ENCODE results near the gene XRCC5.
A peak's percentile ranks its signal among the peaks of the same experiment; 100 is the strongest.

Gene XRCC5

DNA sequence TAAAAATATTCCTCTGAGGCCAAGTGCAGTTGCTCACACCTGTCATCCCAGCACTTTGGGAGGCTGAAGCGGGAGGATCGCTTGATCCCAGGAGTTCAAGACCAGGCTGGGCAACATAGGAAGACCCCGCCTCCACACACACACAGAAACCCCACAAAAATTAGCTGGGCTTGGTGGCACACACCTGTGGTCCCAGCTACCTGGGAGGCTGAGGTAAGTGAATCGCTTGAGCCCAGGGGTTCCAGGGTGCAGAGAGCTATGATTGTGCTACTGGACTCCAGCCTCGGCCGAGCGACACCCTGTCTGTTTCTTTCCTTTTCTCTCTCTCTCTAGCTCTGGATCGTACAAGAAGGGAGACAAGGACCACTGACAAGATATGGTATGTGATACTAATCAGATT is 1.8 kb upstream of the XRCC5 start:
- H3K4me1 ChIP-seq (ENCODE audit: control insufficient read depth in 1 of 2, insufficient read depth in 2 of 2, low read length in 2 of 2): peaks cover 20 to 23% of the 10 kb centered on the region in 2 donors
- no peaks in the 10 kb centered on the region for H3K27me3 ChIP-seq (ENCODE audit: control insufficient read depth in 1 of 2, insufficient read depth in 2 of 2, low read length in 2 of 2)
- peaks cover 9 to 14% of the 10 kb centered on the region in 2 donors for H3K36me3 ChIP-seq (ENCODE audit: control insufficient read depth in 1 of 2, insufficient read depth in 2 of 2, low read length in 2 of 2)
- H3K9ac ChIP-seq (ENCODE audit: low read depth in 1 of 2, low read length in 2 of 2): peak overlapping the region; percentile 19 to 65
- no peak overlapping the region for H3K27ac ChIP-seq (ENCODE audit: low read depth, low read length)
- H3K4me3 ChIP-seq (ENCODE audit: low read depth in 1 of 2, low read length in 2 of 2): peak overlapping the region; percentile 27 to 43
- H3K9me3 ChIP-seq (ENCODE audit: control insufficient read depth in 1 of 2, low read length in 2 of 2): no peaks in the 10 kb centered on the region

DNA sequence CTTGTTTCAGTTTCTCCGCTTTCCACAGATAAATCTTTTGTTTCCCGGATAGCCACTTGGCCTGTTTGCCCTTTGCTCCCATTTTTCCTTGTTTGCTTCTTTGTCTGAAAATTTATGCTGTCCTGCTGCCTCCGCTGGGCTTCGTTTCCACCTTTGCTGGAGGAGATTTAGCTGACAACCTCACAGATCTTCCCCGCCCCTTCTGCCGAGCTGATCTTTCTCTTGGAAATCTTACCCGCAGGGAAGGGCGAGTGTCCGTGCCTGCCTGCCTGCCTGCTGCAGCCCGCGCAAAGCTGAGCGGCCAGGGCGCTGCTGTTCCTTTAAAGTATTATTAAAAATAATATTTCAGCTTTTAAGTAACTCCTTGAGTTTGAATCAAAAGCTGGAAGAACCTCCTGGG is 1.4 kb upstream of the XRCC5 start:
- H3K27ac ChIP-seq (ENCODE audit: low read depth, low read length): no peak overlapping the region
- H3K27me3 ChIP-seq (ENCODE audit: control insufficient read depth in 1 of 2, insufficient read depth in 2 of 2, low read length in 2 of 2): no peaks in the 10 kb centered on the region
- peaks cover 22 to 23% of the 10 kb centered on the region in 2 donors for H3K4me1 ChIP-seq (ENCODE audit: control insufficient read depth in 1 of 2, insufficient read depth in 2 of 2, low read length in 2 of 2)
- peak overlapping the region; percentile 27 to 43 for H3K4me3 ChIP-seq (ENCODE audit: low read depth in 1 of 2, low read length in 2 of 2)
- peaks cover 14 to 19% of the 10 kb centered on the region in 2 donors for H3K36me3 ChIP-seq (ENCODE audit: control insufficient read depth in 1 of 2, insufficient read depth in 2 of 2, low read length in 2 of 2)
- no peaks in the 10 kb centered on the region for H3K9me3 ChIP-seq (ENCODE audit: control insufficient read depth in 1 of 2, low read length in 2 of 2)
- peak overlapping the region; percentile 19 to 65 for H3K9ac ChIP-seq (ENCODE audit: low read depth in 1 of 2, low read length in 2 of 2)

DNA sequence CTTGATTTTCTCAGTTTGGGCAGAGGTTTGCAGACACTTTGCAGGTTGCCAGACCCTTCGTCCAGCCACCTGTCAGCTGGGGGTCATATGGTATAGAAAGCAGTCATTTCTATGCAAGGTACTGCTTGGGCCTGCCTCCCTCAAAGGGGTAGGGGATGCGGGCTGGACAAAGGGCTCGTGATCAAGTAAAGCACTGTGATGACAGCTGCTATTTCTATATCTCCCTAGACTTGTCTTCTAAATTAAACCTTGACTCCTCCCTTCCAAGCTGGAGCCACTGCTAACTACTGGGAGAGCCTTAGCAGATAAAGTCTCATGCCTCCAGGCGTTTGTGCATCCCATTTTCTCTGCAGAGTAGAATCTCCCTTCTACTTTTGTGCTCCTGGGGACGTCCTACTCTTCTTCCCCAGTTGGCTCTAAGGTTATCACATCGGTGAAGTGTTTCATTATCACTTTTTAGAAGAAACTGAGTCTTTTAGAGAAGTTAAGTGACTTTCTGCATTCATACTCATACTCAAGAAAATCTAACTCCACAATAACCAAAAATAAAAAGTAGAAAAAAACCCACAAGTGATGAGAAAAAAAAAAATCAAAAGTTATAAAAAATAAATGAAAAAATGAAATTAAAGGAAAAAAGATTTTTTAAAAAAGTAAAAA is 710 bp upstream of the XRCC5 start:
- Histone ChIP-seq H3K9ac (ENCODE audit: low read depth in 1 of 2, low read length in 2 of 2) (peak overlapping the region; percentile 40 to 98), H3K27me3 (ENCODE audit: control insufficient read depth in 1 of 2, insufficient read depth in 2 of 2, low read length in 2 of 2) (no peaks in the 10 kb centered on the region), H3K9me3 (ENCODE audit: control insufficient read depth in 1 of 2, low read length in 2 of 2) (no peaks in the 10 kb centered on the region), H3K27ac (ENCODE audit: low read depth, low read length) (no peak overlapping the region), H3K4me1 (ENCODE audit: control insufficient read depth in 1 of 2, insufficient read depth in 2 of 2, low read length in 2 of 2) (peaks cover 23 to 28% of the 10 kb centered on the region in 2 donors), H3K4me3 (ENCODE audit: low read depth in 1 of 2, low read length in 2 of 2) (peak overlapping the region; percentile 94 to 99), H3K36me3 (ENCODE audit: control insufficient read depth in 1 of 2, insufficient read depth in 2 of 2, low read length in 2 of 2) (peaks cover 20 to 26% of the 10 kb centered on the region in 2 donors)

DNA sequence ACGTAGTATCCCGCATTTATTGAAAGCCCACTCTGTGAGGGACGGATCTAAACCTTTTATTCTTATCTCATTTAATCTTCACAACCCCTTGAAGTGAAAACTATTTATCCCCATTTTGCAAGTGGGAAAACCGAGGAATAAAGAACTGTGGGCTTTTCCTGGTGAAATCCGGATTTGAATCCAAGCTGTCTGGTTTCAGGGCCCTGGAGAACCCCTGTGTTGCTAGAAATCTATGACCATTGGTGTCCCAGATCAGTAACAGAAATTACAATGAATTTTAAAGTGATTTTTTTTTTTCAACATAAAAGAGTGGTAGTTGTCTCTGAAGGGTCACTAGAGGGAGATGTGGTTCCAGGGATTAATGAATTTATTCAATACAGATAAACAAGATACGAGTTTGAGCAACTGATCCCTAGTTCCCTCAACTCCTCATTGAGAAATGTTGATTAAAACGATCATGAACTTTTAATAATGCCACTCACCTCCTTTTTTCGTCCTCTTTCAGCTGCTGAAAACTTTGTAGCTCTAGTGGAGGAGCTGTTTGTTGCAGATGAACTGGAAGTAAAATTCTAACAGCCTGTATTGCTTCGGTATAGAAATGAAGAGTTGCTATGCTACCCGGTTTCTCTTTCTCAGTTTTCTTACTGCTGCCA is 940 bp downstream of the XRCC5 start:
- Histone ChIP-seq H3K4me3 (ENCODE audit: low read depth in 1 of 2, low read length in 2 of 2) (peak overlapping the region; percentile 94 to 99), H3K4me1 (ENCODE audit: control insufficient read depth in 1 of 2, insufficient read depth in 2 of 2, low read length in 2 of 2) (peaks cover 31 to 39% of the 10 kb centered on the region in 2 donors), H3K9ac (ENCODE audit: low read depth in 1 of 2, low read length in 2 of 2) (peak overlapping the region; percentile 92 to 98), H3K9me3 (ENCODE audit: control insufficient read depth in 1 of 2, low read length in 2 of 2) (no peaks in the 10 kb centered on the region), H3K27me3 (ENCODE audit: control insufficient read depth in 1 of 2, insufficient read depth in 2 of 2, low read length in 2 of 2) (no peaks in the 10 kb centered on the region), H3K27ac (ENCODE audit: low read depth, low read length) (peak overlapping the region; percentile 86), H3K36me3 (ENCODE audit: control insufficient read depth in 1 of 2, insufficient read depth in 2 of 2, low read length in 2 of 2) (peaks cover 24 to 36% of the 10 kb centered on the region in 2 donors)

DNA sequence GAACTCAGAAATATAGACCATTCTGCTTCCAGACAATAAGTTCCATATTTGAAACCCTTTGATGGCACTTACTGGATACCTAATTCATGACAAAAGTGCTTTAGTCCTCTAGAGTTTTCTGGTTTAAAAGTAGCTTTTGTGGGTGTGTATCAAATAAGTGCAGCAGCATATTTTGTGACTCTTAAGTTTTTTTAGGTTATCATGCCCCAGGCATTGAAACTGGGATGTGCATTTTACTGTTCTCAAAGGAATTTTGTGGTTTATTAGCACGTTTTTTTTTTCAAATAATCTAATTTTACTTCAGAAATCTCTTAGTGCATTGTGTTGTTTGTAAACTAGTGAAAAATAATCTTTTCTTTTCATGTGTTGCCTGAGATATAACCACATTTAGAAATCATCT is 1.5 kb downstream of the XRCC5 start:
- Histone ChIP-seq H3K4me3 (ENCODE audit: low read depth in 1 of 2, low read length in 2 of 2) (peak overlapping the region; percentile 94 to 99), H3K27ac (ENCODE audit: low read depth, low read length) (no peak overlapping the region), H3K9ac (ENCODE audit: low read depth in 1 of 2, low read length in 2 of 2) (peak overlapping the region; percentile 1 to 98), H3K27me3 (ENCODE audit: control insufficient read depth in 1 of 2, insufficient read depth in 2 of 2, low read length in 2 of 2) (no peaks in the 10 kb centered on the region), H3K4me1 (ENCODE audit: control insufficient read depth in 1 of 2, insufficient read depth in 2 of 2, low read length in 2 of 2) (peaks cover 34 to 39% of the 10 kb centered on the region in 2 donors), H3K36me3 (ENCODE audit: control insufficient read depth in 1 of 2, insufficient read depth in 2 of 2, low read length in 2 of 2) (peaks cover 24 to 36% of the 10 kb centered on the region in 2 donors), H3K9me3 (ENCODE audit: control insufficient read depth in 1 of 2, low read length in 2 of 2) (no peaks in the 10 kb centered on the region)

DNA sequence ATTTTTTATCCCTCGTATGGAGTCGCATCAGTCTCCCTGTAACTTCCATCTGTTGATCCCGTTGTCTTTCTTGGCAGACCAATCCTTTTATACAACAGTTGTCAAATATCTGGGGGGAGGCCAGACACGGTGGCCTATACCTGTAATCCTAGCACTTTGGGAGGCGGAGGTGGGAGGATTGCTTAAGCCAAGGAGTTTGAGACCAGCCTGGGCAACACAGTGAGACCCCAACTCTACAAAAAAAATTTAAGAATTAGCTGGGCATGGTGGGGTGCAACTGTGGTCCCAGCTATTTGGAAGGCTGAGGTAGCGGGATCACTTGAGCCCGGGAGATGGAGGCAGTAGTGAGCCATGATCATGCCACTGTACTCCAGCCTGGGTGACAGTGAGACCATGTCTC is 2.0 kb downstream of the XRCC5 start:
- Histone ChIP-seq H3K27me3 (ENCODE audit: control insufficient read depth in 1 of 2, insufficient read depth in 2 of 2, low read length in 2 of 2) (no peaks in the 10 kb centered on the region), H3K4me1 (ENCODE audit: control insufficient read depth in 1 of 2, insufficient read depth in 2 of 2, low read length in 2 of 2) (peaks cover 37 to 39% of the 10 kb centered on the region in 2 donors), H3K4me3 (ENCODE audit: low read depth in 1 of 2, low read length in 2 of 2) (no peak overlapping the region), H3K9ac (ENCODE audit: low read depth in 1 of 2, low read length in 2 of 2) (no peak overlapping the region), H3K9me3 (ENCODE audit: control insufficient read depth in 1 of 2, low read length in 2 of 2) (no peaks in the 10 kb centered on the region), H3K27ac (ENCODE audit: low read depth, low read length) (no peak overlapping the region), H3K36me3 (ENCODE audit: control insufficient read depth in 1 of 2, insufficient read depth in 2 of 2, low read length in 2 of 2) (peaks cover 24 to 39% of the 10 kb centered on the region in 2 donors)

DNA sequence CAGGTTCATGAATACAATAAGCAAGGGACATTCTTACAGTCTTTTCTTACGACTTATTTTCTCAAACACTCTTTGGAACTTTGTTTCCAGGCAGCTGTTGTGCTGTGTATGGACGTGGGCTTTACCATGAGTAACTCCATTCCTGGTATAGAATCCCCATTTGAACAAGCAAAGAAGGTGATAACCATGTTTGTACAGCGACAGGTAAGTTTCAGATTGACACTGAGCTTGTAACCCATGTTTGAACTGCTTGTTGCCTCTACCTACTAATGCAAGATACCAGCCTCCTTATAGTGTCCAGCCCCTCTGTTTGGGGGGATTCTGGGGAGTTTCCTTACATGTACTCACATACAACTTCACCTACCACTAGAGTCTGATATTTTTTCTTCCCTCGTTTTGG is 3.8 kb downstream of the XRCC5 start:
- no peak overlapping the region for H3K4me3 ChIP-seq (ENCODE audit: low read depth in 1 of 2, low read length in 2 of 2)
- no peaks in the 10 kb centered on the region for H3K9me3 ChIP-seq (ENCODE audit: control insufficient read depth in 1 of 2, low read length in 2 of 2)
- no peaks in the 10 kb centered on the region for H3K27me3 ChIP-seq (ENCODE audit: control insufficient read depth in 1 of 2, insufficient read depth in 2 of 2, low read length in 2 of 2)
- no peak overlapping the region for H3K27ac ChIP-seq (ENCODE audit: low read depth, low read length)
- peaks cover 38 to 57% of the 10 kb centered on the region in 2 donors for H3K36me3 ChIP-seq (ENCODE audit: control insufficient read depth in 1 of 2, insufficient read depth in 2 of 2, low read length in 2 of 2)
- no peak overlapping the region for H3K9ac ChIP-seq (ENCODE audit: low read depth in 1 of 2, low read length in 2 of 2)
- peaks cover 37 to 39% of the 10 kb centered on the region in 2 donors for H3K4me1 ChIP-seq (ENCODE audit: control insufficient read depth in 1 of 2, insufficient read depth in 2 of 2, low read length in 2 of 2)

DNA sequence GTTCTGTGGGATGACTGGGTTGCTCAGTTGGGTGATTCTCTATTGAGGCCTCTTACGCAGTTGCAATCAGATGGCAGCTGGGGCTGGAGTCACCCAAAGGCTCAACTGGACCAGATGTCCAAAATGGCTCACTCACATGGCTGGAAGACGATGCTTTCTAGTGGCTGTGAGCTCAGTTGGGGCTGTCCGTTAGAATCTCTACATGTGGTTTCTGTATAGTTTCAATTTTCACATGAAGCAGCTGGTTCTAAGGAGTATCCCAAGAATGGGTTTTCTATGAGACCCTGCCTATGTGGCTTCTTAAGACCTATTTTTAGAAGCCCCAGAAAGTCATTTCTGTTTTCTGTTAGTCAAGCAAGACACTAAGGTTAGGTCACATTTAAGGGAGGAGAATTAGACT is 4.4 kb downstream of the XRCC5 start:
- Histone ChIP-seq H3K27me3 (ENCODE audit: control insufficient read depth in 1 of 2, insufficient read depth in 2 of 2, low read length in 2 of 2) (no peaks in the 10 kb centered on the region), H3K4me3 (ENCODE audit: low read depth in 1 of 2, low read length in 2 of 2) (no peak overlapping the region), H3K4me1 (ENCODE audit: control insufficient read depth in 1 of 2, insufficient read depth in 2 of 2, low read length in 2 of 2) (peaks cover 34 to 39% of the 10 kb centered on the region in 2 donors), H3K36me3 (ENCODE audit: control insufficient read depth in 1 of 2, insufficient read depth in 2 of 2, low read length in 2 of 2) (peaks cover 43 to 63% of the 10 kb centered on the region in 2 donors), H3K9ac (ENCODE audit: low read depth in 1 of 2, low read length in 2 of 2) (no peak overlapping the region), H3K27ac (ENCODE audit: low read depth, low read length) (no peak overlapping the region), H3K9me3 (ENCODE audit: control insufficient read depth in 1 of 2, low read length in 2 of 2) (no peaks in the 10 kb centered on the region)

DNA sequence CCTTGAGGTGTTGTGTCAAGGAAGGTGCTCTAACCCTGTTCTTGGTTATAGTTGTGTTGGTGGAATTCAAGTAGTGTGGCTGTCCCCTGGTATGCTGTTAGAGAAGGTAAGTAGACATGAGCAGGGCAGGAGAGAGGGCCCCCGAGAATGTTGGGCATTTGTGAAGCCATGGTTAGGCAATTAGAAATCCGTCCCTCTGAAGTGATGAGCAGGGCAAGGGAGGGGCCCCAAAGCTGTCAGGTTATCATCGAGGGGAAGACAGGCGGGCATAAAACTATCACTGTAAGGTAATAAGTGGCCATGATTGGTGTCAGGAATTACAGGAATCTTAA is 5.2 kb downstream of the XRCC5 start:
- no peak overlapping the region for H3K27ac ChIP-seq (ENCODE audit: low read depth, low read length)
- no peak overlapping the region for H3K9ac ChIP-seq (ENCODE audit: low read depth in 1 of 2, low read length in 2 of 2)
- no peaks in the 10 kb centered on the region for H3K27me3 ChIP-seq (ENCODE audit: control insufficient read depth in 1 of 2, insufficient read depth in 2 of 2, low read length in 2 of 2)
- peaks cover 50 to 71% of the 10 kb centered on the region in 2 donors for H3K36me3 ChIP-seq (ENCODE audit: control insufficient read depth in 1 of 2, insufficient read depth in 2 of 2, low read length in 2 of 2)
- H3K9me3 ChIP-seq (ENCODE audit: control insufficient read depth in 1 of 2, low read length in 2 of 2): no peaks in the 10 kb centered on the region
- H3K4me1 ChIP-seq (ENCODE audit: control insufficient read depth in 1 of 2, insufficient read depth in 2 of 2, low read length in 2 of 2): peaks cover 33 to 39% of the 10 kb centered on the region in 2 donors
- H3K4me3 ChIP-seq (ENCODE audit: low read depth in 1 of 2, low read length in 2 of 2): no peak overlapping the region

DNA sequence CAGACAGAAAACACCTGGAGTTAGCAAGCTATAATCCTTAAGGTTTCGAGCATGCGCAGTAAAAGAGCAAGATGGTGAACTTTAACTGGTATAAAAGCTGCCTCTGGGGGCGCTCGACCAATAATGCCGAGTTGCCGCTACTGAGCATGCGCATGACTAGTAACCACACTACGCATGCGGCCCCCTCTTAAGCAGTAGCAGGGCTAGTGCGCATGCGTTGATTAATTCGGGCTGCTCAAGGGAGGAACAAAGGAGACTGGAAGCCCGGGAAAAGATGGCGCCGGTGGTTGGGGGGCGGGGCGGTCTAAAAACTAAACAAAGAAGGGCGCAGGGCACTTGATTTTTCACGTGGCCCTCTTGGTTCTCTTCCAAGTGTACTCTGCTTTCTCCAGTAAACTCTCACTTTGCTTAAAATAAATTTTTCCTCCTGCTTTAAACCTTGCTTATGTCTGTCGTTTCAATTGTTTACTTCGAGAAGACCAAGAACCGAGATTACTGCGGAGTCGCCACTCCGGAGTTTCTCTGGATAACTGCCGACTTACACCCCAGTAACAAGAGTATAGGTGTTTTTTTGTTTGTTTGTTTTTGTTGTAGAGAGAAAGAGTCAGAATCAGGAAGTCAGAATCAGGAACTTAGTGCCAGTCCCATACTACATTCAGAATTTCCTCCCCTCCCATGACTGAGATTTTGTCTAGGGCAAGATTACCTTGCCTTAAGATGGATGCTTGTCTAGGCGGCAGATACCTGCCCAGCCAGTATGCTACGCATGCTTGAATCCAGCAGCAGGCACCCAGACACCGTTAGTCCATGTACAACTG is 5.8 kb downstream of the XRCC5 start:
- H3K9me3 ChIP-seq (ENCODE audit: control insufficient read depth in 1 of 2, low read length in 2 of 2): no peaks in the 10 kb centered on the region
- peak overlapping the region; percentile 78 to 83 for H3K4me3 ChIP-seq (ENCODE audit: low read depth in 1 of 2, low read length in 2 of 2)
- H3K4me1 ChIP-seq (ENCODE audit: control insufficient read depth in 1 of 2, insufficient read depth in 2 of 2, low read length in 2 of 2): peaks cover 32 to 38% of the 10 kb centered on the region in 2 donors
- H3K9ac ChIP-seq (ENCODE audit: low read depth in 1 of 2, low read length in 2 of 2): peak overlapping the region; percentile 67 to 69
- H3K27ac ChIP-seq (ENCODE audit: low read depth, low read length): peak overlapping the region; percentile 51
- no peaks in the 10 kb centered on the region for H3K27me3 ChIP-seq (ENCODE audit: control insufficient read depth in 1 of 2, insufficient read depth in 2 of 2, low read length in 2 of 2)
- peaks cover 54 to 77% of the 10 kb centered on the region in 2 donors for H3K36me3 ChIP-seq (ENCODE audit: control insufficient read depth in 1 of 2, insufficient read depth in 2 of 2, low read length in 2 of 2)
